HFF-Myc (cell line): ENCODE data around the gene PRKCE.

Experiments
- DNase-seq: peaks from one replicate; pipeline ENCODE4 v3.0.0-alpha.2; 2011; ENCODE audit warnings: low read depth; ENCODE audit errors: extremely low read depth
- H3K4me3 ChIP-seq: replicated peaks from 2 replicates; pipeline ENCODE4 v1.5.1; 2011; ENCODE audit warnings: low read depth, mild to moderate bottlenecking, control low read depth, low read length
- TF ChIP-seq, protein P1 (sequence below): IDR thresholded peaks from 2 replicates; pipeline ENCODE4 v1.5.1; 2012; ENCODE audit warnings: mild to moderate bottlenecking, low read depth, low read length, control low read depth; ENCODE audit errors: missing control alignments

The PRKCE gene

DNA sequence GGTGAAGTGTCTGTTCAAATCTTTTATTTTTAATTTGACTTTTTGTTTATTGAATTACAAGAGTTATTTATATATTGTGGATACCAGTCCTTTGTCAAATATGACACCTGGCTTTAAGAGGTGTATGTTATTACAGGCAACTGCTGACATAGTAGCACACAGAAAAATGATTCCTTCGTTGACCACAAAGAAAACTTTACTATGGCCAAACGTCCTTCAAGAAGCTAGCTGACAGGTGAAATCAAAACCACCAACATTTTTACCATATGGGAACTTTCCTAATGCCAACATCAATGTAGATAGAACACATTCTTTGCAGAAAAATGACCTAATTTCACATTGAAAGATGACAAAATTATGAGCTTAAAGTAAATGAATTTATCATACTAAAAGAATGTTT is 34.0 kb upstream of the PRKCE start:
- TF ChIP-seq, protein P1, sequence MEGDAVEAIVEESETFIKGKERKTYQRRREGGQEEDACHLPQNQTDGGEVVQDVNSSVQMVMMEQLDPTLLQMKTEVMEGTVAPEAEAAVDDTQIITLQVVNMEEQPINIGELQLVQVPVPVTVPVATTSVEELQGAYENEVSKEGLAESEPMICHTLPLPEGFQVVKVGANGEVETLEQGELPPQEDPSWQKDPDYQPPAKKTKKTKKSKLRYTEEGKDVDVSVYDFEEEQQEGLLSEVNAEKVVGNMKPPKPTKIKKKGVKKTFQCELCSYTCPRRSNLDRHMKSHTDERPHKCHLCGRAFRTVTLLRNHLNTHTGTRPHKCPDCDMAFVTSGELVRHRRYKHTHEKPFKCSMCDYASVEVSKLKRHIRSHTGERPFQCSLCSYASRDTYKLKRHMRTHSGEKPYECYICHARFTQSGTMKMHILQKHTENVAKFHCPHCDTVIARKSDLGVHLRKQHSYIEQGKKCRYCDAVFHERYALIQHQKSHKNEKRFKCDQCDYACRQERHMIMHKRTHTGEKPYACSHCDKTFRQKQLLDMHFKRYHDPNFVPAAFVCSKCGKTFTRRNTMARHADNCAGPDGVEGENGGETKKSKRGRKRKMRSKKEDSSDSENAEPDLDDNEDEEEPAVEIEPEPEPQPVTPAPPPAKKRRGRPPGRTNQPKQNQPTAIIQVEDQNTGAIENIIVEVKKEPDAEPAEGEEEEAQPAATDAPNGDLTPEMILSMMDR, result no peak
- no peak overlapping the region for H3K4me3 ChIP-seq
- no peak for DNase-seq

GRCh38 chr2:45622336-45623075 is 29.0 kb upstream of the PRKCE start:
- TF ChIP-seq, protein P1, result no peak
- no peak for DNase-seq
- no peak overlapping the region for H3K4me3 ChIP-seq

GRCh38 chr2:45623098-45623497 is 28.4 kb upstream of the PRKCE start:
- no peak for DNase-seq
- no peak overlapping the region for H3K4me3 ChIP-seq
- TF ChIP-seq, protein P1, result no peak

- no peak overlapping the region for H3K4me3 ChIP-seq
- TF ChIP-seq, protein P1, result no peak
- DNase-seq, result no peak
These were observed 25.7 kb upstream of the PRKCE start for GRCh38 chr2:45625824-45626223.

- TF ChIP-seq, protein P1, result no peak
- no peak overlapping the region for H3K4me3 ChIP-seq
- DNase-seq, result no peak
These were observed 24.9 kb upstream of the PRKCE start for GRCh38 chr2:45626387-45627221.

GRCh38 chr2:45627911-45628310 is 23.6 kb upstream of the PRKCE start:
- no peak for DNase-seq
- H3K4me3 ChIP-seq, result no peak overlapping the region
- TF ChIP-seq, protein P1, result no peak
